Measurements from ENCODE around the gene TCP10L.
"Not testable (repeated sequence)": the region's sequence is repeated elsewhere in the genome, so short reads cannot be mapped to it uniquely, and the experiment has no call there.

The TCP10L gene

DNA sequence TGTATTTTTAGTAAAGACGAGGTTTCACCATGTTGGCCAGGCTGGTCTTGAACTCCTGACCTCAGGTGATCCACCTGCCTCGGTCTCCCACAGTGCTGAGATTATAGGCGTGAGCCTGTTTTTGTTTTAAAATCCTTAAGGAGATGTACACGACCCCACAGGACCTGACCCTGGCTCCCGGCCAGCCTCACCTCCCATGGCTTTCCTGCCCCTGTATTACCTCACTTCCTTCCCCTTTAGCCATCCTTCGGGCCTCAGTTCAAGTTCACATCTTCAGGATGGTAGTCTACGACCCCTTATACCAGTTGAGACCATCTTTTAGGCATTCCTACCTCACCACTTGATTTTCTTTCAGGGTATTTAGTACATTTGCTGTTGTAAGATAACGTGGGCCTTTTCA is 36.3 kb downstream of the TCP10L start:
- Mint-ChIP-seq H3K27ac (no peak overlapping the region), H3K4me3 (no peak overlapping the region), H3K4me1 (peaks cover 10% of the 10 kb centered on the region), H3K9me3 (no peaks in the 10 kb centered on the region), H3K27me3 (no peaks in the 10 kb centered on the region)
- no peak for ATAC-seq
- DNase-seq: no peak

DNA sequence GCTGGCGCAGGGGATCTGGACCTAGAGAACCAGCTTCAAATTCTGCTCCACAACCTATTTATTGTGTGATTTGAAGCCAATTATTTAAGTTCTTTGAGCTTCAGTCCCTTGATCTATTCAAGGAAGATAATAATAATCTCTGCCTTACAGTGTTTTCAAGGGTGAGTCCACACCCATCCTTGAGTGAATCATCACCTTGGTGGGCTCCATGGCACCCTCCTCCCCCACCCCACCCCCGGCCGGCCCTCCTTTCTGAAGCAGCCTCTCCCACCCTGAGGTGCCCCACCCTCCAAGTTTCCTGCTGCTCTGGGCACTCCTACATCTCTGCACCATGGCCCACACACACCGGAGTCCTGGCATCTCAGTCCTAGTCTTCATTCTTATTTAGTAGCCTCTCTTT is 38.3 kb downstream of the TCP10L start:
- Mint-ChIP-seq H3K4me3 (no peak overlapping the region), H3K27ac (no peak overlapping the region), H3K27me3 (no peaks in the 10 kb centered on the region), H3K9me3 (no peaks in the 10 kb centered on the region), H3K4me1 (peaks cover 10% of the 10 kb centered on the region)
- ATAC-seq: no peak
- DNase-seq: no peak

DNA sequence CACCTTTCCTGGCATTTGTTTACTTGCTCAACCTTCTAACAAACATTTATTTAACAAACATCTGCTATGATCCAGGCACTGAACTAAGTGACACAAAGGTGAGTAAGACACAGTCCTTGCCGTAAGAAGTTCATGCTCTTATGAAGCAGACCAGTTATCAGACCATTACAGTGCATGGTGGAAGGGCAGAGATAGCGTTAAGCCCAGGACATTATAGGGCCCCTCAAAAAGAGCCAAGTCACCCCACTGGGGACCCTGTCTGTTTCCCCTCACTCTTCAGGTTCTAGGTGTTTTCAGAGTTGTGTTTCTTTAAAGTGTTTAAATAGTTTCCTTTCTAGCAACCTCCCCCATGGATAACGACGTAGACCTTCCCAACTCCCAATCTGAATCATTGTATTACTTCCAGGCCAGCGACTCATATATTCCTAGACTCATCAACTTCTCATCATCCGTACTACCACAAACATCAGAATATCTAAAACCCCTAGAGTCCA is 39.3 kb downstream of the TCP10L start:
- H3K27ac Mint-ChIP-seq: no peak overlapping the region
- no peak for ATAC-seq

DNA sequence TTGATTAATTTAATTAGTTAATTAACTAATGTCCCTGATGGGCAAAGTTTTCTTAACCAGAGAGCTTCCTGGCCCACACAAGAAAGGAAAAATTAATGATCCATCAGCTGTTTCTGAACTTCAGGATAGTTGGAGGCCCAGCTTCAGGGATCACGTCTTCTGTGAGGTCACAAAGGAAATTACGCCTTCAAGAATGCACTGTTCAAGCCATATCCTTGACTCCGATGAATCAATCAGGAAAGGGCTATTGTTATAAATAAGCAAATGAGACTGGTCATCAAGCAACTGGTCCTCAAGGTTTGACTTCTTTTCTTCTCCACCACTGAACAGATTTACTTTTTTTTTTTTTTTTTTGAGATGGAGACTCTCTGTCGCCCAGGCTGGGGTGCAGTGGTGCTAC is 40.6 kb downstream of the TCP10L start:
- DNase-seq (no peak), ATAC-seq (no peak)
- H3K4me3 Mint-ChIP-seq: no peak overlapping the region
- H3K27ac Mint-ChIP-seq: no peak overlapping the region
- no peaks in the 10 kb centered on the region for H3K9me3 Mint-ChIP-seq
- H3K27me3 Mint-ChIP-seq: no peaks in the 10 kb centered on the region
- peaks cover 10% of the 10 kb centered on the region for H3K4me1 Mint-ChIP-seq

More for the DNA sequence above, 39.3 kb downstream of the TCP10L start:
- Mint-ChIP-seq H3K27me3 (no peaks in the 10 kb centered on the region), H3K4me3 (no peak overlapping the region), H3K9me3 (no peaks in the 10 kb centered on the region), H3K4me1 (peaks cover 10% of the 10 kb centered on the region)
- no peak for DNase-seq

DNA sequence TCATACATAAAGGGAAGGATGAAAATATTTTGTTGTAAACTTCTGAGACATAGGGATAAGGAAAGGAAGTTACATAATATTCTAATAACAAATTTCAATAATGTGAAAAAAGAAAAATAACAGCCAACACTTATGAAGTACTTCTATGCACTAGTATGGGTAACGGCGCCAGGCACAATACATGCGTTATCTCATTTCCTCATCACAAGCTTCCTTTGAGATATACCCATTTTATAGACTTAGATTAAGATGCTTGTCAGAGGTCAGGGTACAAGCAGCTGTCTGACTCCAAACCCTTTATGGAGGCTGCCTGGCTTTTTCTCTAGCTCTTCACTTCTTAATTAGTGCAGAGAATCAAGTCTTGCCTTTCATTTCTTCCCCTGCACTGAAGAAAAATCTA is 41.3 kb downstream of the TCP10L start:
- DNase-seq: no peak
- ATAC-seq: no peak

DNA sequence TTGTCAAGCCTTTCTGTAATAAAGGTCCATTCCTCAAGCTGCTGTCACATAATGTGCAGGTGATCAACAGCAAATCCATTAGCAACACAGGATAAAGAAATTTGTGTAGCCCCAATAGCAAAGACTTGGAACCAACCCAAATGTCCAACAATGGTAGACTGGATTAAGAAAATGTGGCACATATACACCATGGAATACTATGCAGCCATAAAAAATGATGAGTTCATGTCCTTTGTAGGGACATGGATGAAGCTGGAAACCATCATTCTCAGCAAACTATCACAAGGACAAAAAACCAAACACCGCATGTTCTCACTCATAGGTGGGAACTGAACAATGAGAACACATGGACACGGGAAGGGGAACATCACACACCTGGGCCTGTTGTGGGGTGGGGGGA is 42.3 kb downstream of the TCP10L start:
- H3K27me3 Mint-ChIP-seq, H3K4me3 Mint-ChIP-seq, H3K27ac Mint-ChIP-seq, DNase-seq, ATAC-seq, H3K9me3 Mint-ChIP-seq: not testable (repeated sequence)
- H3K4me1 Mint-ChIP-seq: peaks cover 21% of the 10 kb centered on the region

More for the DNA sequence above, 41.3 kb downstream of the TCP10L start:
- Mint-ChIP-seq H3K9me3 (no peaks in the 10 kb centered on the region), H3K27ac (no peak overlapping the region), H3K27me3 (no peaks in the 10 kb centered on the region), H3K4me3 (no peak overlapping the region), H3K4me1 (peaks cover 11% of the 10 kb centered on the region)

DNA sequence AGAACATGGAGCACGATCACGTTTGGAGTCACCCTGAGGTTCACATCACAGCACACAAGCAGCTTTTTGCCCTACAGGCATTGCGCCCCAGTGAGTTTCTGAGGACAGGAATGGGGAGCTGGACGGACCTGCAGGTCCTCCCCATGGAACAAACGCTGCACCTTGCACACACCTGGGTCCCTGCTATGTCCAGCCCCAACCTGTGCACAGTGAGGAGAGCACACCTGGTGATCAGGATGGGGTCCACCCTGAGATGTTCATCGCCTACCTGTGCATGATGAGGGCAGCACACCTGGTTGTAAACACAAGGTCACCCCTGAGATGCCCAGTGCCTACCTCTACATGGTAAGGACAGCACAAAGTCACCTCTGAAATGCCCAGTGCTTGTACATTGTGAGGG is 45.9 kb downstream of the TCP10L start:
- H3K4me3 Mint-ChIP-seq: no peak overlapping the region
- no peaks in the 10 kb centered on the region for H3K9me3 Mint-ChIP-seq
- ATAC-seq: no peak
- no peak overlapping the region for H3K27ac Mint-ChIP-seq
- no peak for DNase-seq
- no peaks in the 10 kb centered on the region for H3K27me3 Mint-ChIP-seq
- peaks cover 32% of the 10 kb centered on the region for H3K4me1 Mint-ChIP-seq

DNA sequence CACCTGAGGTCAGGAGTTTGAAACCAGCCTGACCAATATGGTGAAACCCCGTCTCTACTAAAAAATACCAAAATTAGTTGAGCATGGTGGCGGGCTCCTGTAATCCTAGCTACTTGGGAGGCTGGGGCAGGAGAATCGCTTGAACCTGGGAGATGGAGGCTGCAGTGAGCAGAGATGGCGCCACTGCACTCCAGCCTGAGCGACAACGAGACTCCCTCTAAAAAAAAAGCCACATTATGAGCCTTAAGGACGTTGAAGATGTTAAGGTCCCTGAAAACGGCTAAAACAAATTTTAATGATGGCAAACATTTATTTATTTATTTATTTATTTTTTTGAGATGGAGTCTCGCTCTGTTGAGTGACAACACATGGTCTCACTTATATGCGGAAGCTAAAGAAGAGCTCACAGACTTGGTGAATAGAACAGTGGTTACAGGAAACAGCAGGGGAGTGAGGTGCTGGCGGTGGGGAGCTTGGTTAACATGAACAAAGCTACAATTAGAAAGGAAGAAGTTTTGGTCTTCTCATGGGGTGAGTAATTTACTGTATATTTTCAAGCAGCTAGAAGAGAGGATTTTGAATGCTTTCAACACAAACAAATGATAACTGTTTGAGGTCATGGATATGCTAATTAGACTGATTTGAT is 47.1 kb downstream of the TCP10L start:
- Mint-ChIP-seq H3K4me3 (peak overlapping the region; percentile 36 to 43), H3K9me3 (no peaks in the 10 kb centered on the region), H3K27me3 (no peaks in the 10 kb centered on the region), H3K27ac (peak overlapping the region in 1 of 2 donors; percentile 10), H3K4me1 (peaks cover 32% of the 10 kb centered on the region)
- ATAC-seq: peak; percentile 99
- DNase-seq: peak; percentile 24 to 47

DNA sequence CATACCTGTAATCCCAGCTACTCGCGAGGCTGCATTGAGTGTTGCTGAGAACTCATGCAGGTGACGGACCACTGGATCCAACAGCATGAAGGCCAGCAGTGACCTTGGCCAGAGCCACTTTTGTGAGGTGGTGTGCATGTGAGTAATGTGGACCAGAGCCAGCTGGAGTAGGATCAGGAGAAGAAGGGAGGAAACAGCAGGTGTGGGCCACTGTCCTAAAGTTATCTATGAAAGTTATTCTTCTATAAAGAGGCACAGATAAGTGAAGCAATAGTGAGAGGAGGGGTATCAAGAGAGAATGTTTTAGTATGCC is 47.8 kb downstream of the TCP10L start:
- DNase-seq (no peak), ATAC-seq (no peak)
- Mint-ChIP-seq H3K27ac (no peak overlapping the region), H3K27me3 (no peaks in the 10 kb centered on the region), H3K4me1 (peaks cover 32% of the 10 kb centered on the region), H3K4me3 (peak overlapping the region in 1 of 2 donors; percentile 16), H3K9me3 (no peaks in the 10 kb centered on the region)

DNA sequence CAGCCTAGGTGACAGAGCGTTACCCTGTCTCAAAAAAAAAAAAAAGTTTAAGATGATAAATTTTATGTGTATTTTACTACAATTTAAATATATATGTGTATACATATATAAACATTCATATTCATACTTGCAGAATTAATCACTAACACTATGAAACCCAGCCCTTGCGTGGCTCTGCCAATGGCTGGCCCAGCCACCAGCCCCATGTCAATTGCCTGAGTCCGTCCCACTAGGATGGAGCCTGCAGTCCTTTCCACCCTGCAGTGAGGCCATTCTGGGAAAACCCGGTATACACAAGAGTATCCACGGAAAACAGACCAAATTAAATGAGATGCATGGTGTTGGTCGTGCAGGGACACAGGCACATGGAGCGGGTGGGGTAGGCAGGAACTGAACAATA is 49.7 kb downstream of the TCP10L start:
- peaks cover 32% of the 10 kb centered on the region for H3K4me1 Mint-ChIP-seq

DNA sequence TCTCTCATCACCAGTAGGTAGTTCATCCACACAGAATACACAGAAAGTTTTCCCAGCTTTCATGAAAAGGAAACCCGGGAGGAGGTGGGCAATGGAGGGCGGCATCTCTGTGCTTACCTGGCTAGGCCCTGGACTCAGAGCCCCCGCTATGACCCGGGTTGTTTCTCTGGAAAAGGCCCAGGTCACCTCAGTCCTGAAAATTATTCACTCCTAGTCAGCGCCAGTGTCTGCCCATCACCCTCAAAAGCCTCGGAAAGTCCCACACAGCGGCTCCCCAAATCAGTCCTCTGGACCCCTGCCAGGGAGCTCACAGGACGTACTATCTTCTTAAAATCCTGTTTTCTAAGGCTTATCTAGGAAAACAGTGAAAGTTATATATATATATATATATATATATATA is 51.2 kb downstream of the TCP10L start:
- Mint-ChIP-seq H3K4me1 (peaks cover 32% of the 10 kb centered on the region), H3K9me3 (no peaks in the 10 kb centered on the region), H3K27ac (no peak overlapping the region), H3K27me3 (no peaks in the 10 kb centered on the region), H3K4me3 (no peak overlapping the region)
- DNase-seq: no peak
- no peak for ATAC-seq

More for the DNA sequence above, 49.7 kb downstream of the TCP10L start:
- no peak overlapping the region for H3K4me3 Mint-ChIP-seq
- no peak for DNase-seq
- no peak for ATAC-seq
- H3K27me3 Mint-ChIP-seq: no peaks in the 10 kb centered on the region
- no peak overlapping the region for H3K27ac Mint-ChIP-seq
- no peaks in the 10 kb centered on the region for H3K9me3 Mint-ChIP-seq

DNA sequence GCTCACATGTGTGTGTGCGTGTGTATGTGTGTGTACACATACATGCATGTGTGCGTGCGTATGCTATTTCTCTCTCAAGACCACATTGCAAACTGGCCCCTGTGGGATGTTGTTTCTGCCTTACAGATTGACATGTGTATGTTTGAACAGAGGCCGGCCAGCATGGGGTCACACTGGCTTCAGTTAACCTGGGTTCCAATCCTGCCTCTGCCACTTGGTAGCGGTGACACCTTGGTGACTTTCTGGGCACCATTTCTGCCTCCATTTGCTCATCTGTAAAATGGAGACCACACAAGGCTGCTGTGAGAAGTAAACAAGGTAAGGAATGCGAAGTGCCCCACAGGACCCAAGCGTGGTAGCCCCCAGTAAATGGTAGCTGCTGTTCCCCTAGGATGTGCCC is 51.7 kb downstream of the TCP10L start:
- ATAC-seq (no peak), DNase-seq (no peak)
- peaks cover 27% of the 10 kb centered on the region for H3K4me1 Mint-ChIP-seq
- no peak overlapping the region for H3K4me3 Mint-ChIP-seq
- no peaks in the 10 kb centered on the region for H3K9me3 Mint-ChIP-seq
- no peak overlapping the region for H3K27ac Mint-ChIP-seq
- H3K27me3 Mint-ChIP-seq: no peaks in the 10 kb centered on the region

DNA sequence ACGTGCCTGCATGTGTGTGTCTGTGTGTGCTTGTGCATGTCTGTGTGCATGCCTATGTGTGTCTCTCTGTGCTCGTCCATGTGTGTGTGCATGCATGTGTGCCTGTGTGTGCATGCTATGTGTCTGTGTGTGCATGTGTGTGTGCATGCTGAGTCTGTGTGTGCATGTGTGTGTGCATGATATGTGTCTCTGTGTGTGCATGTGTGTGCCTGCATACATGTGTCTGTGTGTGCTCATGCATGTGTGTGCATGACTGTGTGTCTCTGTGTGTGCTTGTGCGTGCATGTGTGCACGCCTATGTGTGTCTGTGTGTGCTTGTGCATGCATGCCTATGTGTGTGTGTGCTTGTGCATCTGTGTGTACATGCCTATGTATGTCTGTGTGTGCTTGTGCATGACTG is 52.3 kb downstream of the TCP10L start:
- H3K4me1 Mint-ChIP-seq: peaks cover 22% of the 10 kb centered on the region
- no peaks in the 10 kb centered on the region for H3K9me3 Mint-ChIP-seq
- no peak for DNase-seq
- H3K27me3 Mint-ChIP-seq: no peaks in the 10 kb centered on the region
- no peak overlapping the region for H3K27ac Mint-ChIP-seq
- no peak for ATAC-seq
- no peak overlapping the region for H3K4me3 Mint-ChIP-seq

DNA sequence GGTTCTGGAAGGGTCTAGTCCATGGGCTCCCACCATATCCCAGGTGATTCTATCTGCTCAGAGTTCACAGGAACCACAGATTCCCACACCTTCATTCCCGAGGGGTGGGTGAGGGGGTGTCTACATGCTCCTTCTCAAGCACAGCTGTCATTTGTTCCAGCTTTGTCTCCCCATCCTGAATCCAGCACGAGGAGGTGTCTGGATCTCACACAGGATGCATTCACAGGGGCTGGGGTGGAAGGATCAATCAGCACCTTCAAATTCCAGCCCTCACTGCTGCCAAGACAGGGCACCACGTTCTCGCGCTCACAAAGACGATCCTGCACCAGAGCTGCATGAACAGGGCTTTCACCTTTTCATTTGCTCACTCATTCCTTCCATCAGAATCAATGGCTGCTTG is 52.7 kb downstream of the TCP10L start:
- Mint-ChIP-seq H3K27me3 (no peaks in the 10 kb centered on the region), H3K9me3 (peaks cover 0 to 3% of the 10 kb centered on the region in 2 donors), H3K4me1 (peaks cover 19% of the 10 kb centered on the region), H3K27ac (peak overlapping the region in 1 of 2 donors; percentile 30), H3K4me3 (no peak overlapping the region)
- DNase-seq: no peak
- no peak for ATAC-seq

DNA sequence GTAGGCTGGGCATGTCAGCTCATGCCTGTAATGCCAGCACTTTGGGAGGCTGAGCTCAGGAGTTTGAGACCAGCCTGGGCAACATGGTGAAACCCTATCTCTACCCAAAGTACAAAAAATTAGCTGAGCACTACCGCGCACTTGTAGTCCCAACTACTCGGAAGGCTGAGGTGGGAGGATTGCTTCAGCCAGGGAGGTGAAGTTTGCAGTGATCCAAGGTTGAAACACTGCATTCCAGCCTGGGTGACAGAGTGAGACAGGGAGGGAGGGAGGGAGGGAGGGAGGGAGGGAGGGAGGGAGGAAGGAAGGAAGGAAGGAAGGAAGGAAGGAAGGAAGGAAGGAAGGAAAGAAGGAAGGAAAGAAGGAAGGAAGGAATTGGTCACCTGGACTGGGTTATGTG is 53.8 kb downstream of the TCP10L start:
- ATAC-seq, DNase-seq, H3K27ac Mint-ChIP-seq, H3K9me3 Mint-ChIP-seq, H3K4me3 Mint-ChIP-seq, H3K27me3 Mint-ChIP-seq, H3K4me1 Mint-ChIP-seq: not testable (repeated sequence)

DNA sequence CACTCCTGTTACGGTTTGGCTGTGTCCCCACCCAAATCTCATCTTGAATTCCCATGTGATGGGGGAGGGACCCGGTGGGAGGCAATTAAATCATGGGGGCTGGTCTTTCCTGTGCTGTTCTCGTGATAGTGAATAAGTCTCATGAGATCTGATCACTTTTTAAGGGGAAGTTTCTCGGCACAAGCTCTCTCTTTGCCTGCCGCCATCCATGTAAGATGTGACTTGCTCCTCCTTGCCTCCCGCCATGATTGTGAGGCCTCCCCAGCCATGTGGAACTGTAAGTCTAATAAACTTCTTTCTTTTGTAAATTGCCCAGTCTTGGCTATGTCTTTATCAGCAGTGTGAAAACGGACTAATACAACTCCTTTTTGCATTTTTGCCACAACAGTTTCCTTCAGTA is 54.5 kb downstream of the TCP10L start:
- not testable (repeated sequence) for H3K4me1 Mint-ChIP-seq, H3K27me3 Mint-ChIP-seq, H3K9me3 Mint-ChIP-seq, H3K4me3 Mint-ChIP-seq, ATAC-seq, DNase-seq, H3K27ac Mint-ChIP-seq

DNA sequence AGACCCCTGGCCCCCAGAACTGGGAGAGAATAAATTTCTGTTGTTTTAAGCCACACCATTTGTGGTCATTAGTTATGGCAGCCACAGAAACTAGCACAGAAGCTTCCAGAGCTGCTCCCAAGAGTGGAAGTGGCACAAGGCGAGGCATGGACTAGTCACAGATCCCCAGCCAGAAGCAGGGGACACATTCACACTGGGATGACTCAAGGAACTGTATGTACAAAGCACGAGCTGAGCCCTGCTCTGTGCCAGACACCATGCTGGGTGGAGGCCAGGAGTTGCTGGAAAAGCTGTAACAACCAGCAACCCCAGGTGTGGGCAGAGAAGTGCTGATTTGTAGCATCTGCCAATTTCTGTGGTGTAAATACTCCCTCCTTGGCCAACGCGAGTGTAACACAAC is 55.6 kb downstream of the TCP10L start:
- Mint-ChIP-seq H3K27me3 (no peaks in the 10 kb centered on the region), H3K4me3 (no peak overlapping the region), H3K27ac (no peak overlapping the region), H3K4me1 (peaks cover under 1% of the 10 kb centered on the region), H3K9me3 (peaks cover 0 to 5% of the 10 kb centered on the region in 2 donors)
- ATAC-seq: no peak
- DNase-seq: no peak

All from stimulated activated naive CD8-positive, alpha-beta T cell treated with anti-CD3 and anti-CD28 coated beads, Interleukin-15, amount 100 ng/mL, for 72 hours (primary cell).